NCI-H2196 treated with DMSO at 0.1 percent for 48 hours (cell line): Measurements from ENCODE around the gene KIFC1.
"Not testable (repeated sequence)": the region's sequence is repeated elsewhere in the genome, so short reads cannot be mapped to it uniquely, and the experiment has no call there.

ENCODE experiments used
- DNase-seq: peaks from one replicate; lab custom pipeline; 2025; ENCODE audit not compliant: unreplicated experiment; lab: John Stamatoyannopoulos, UW

KIFC1 gene

GRCh38 chr6:33373960-33374910, 17.4 kb upstream of the KIFC1 start:
- no peak for DNase-seq

- peak; percentile 25 for DNase-seq
These were observed 16.4 kb upstream of the KIFC1 start for GRCh38 chr6:33375143-33375671.

GRCh38 chr6:33377171-33377570, 14.5 kb upstream of the KIFC1 start:
- no peak for DNase-seq

- DNase-seq, result not testable (repeated sequence)
These were observed 12.4 kb upstream of the KIFC1 start for GRCh38 chr6:33379184-33379583.

GRCh38 chr6:33380272-33380981, 11.2 kb upstream of the KIFC1 start:
- DNase-seq, result no peak

- no peak for DNase-seq
These were observed 8.0 kb upstream of the KIFC1 start for GRCh38 chr6:33383427-33384185.

- no peak for DNase-seq
These were observed 7.0 kb upstream of the KIFC1 start for GRCh38 chr6:33384581-33385020.

GRCh38 chr6:33390173-33390572, 1.4 kb upstream of the KIFC1 start:
- no peak for DNase-seq

GRCh38 chr6:33390767-33391277, 801 bp upstream of the KIFC1 start:
- DNase-seq, result no peak

GRCh38 chr6:33391922-33392594, 435 bp downstream of the KIFC1 start:
- no peak for DNase-seq

- DNase-seq, result no peak
These were observed 949 bp downstream of the KIFC1 start for GRCh38 chr6:33392595-33392948.

- no peak for DNase-seq
These were observed 1.4 kb downstream of the KIFC1 start for GRCh38 chr6:33392979-33393378.

GRCh38 chr6:33397541-33397940, 5.9 kb downstream of the KIFC1 start:
- DNase-seq, result no peak

GRCh38 chr6:33398601-33399000, 7.0 kb downstream of the KIFC1 start:
- not testable (repeated sequence) for DNase-seq

GRCh38 chr6:33399881-33400280, 8.3 kb downstream of the KIFC1 start:
- DNase-seq, result not testable (repeated sequence)

- no peak for DNase-seq
These were observed 13.3 kb downstream of the KIFC1 start for GRCh38 chr6:33404884-33405283.

- DNase-seq, result no peak
These were observed 13.8 kb downstream of the KIFC1 start for GRCh38 chr6:33405386-33405940.

- DNase-seq, result no peak
These were observed 14.5 kb downstream of the KIFC1 start for GRCh38 chr6:33406126-33406525.

GRCh38 chr6:33407132-33407718, 15.6 kb downstream of the KIFC1 start:
- DNase-seq, result no peak
